K562 (cell line): ENCODE results near the gene GYS1. TPM values are rescaled to one million over a fixed set of nuclear protein-coding genes. Genes with fewer than 3 reads are reported as not detected.

ENCODE experiments used
- CCNT2 ChIP-seq: IDR thresholded peaks from 2 replicates; pipeline ENCODE4 v1.6.1; 2011; ENCODE audit warnings: borderline replicate concordance, low read depth, mild to moderate bottlenecking, moderate library complexity, mixed read lengths, low read length; ENCODE audit not compliant: insufficient read length; ENCODE audit errors: extremely low read depth
- CHCHD3 ChIP-seq: fragments of 250-450 bp; sonication (Bioruptor Pico); IDR thresholded peaks from 2 replicates; pipeline ENCODE4 v2.1.2; 2022; ENCODE audit warnings: mild to moderate bottlenecking
- CREB1 ChIP-seq, 2 experiments: sonication (generic) in 1 of 2; formaldehyde crosslinking in 1 of 2; IDR thresholded peaks; 2 replicates each; pipeline versions ENCODE4 v1.6.1 to v1.8.0; 2012 to 2022; ENCODE audit warnings: inconsistent platforms in 1 of 2, mild to moderate bottlenecking in 1 of 2, missing genetic modification reagents in 1 of 2, moderate library complexity in 1 of 2
- ELF2 ChIP-seq: fragments of 250-450 bp; sonication (Bioruptor Pico); IDR thresholded peaks from 2 replicates; pipeline ENCODE4 v1.5.0; 2021; ENCODE audit warnings: mild to moderate bottlenecking
- ETV5 ChIP-seq: sonication (generic); formaldehyde crosslinking; IDR thresholded peaks from 2 replicates; pipeline ENCODE4 v1.4.0; 2020; ENCODE audit warnings: low read depth, mild to moderate bottlenecking, missing genetic modification reagents
- HDAC1 ChIP-seq, 2 experiments: fragments of 450-650 bp; IDR thresholded peaks; 2 replicates each; pipeline ENCODE4 v1.6.1; 2016 to 2017; ENCODE audit warnings: inconsistent platforms in 1 of 2, mild to moderate bottlenecking in 1 of 2, moderate library complexity in 1 of 2
- HLTF ChIP-seq: fragments of 450-650 bp; IDR thresholded peaks from 2 replicates; pipeline ENCODE4 v1.6.1; 2016
- KDM2B ChIP-seq: fragments of 250-450 bp; sonication (Bioruptor Pico); IDR thresholded peaks from 2 replicates; pipeline ENCODE4 v1.8.0; 2021; ENCODE audit warnings: mild to moderate bottlenecking, moderate library complexity
- MXD1 ChIP-seq: fragments of 250-450 bp; sonication (Bioruptor Pico); IDR thresholded peaks from 2 replicates; pipeline ENCODE4 v1.8.0; 2021; ENCODE audit warnings: borderline replicate concordance, mild to moderate bottlenecking, moderate library complexity; ENCODE audit not compliant: poor library complexity, severe bottlenecking
- OTX1 ChIP-seq: fragments of 450-650 bp; formaldehyde crosslinking; IDR thresholded peaks from 2 replicates; pipeline ENCODE4 v1.4.0; 2022; ENCODE audit warnings: mild to moderate bottlenecking
- PTRF ChIP-seq: fragments of 450-650 bp; IDR thresholded peaks from 2 replicates; pipeline ENCODE4 v1.6.1; 2016; ENCODE audit warnings: mild to moderate bottlenecking, missing genetic modification characterization, missing compliant biosample characterization
- RBM22 ChIP-seq: fragments of 200-400 bp; formaldehyde crosslinking; IDR thresholded peaks from 2 replicates; pipeline ENCODE4 v1.6.1; 2018; ENCODE audit warnings: low read length, low read depth; ENCODE audit not compliant: poor library complexity, severe bottlenecking
- SNAPC5 ChIP-seq: fragments of 250-450 bp; sonication (Bioruptor Pico); IDR thresholded peaks from 2 replicates; pipeline ENCODE4 v1.8.0; 2021; ENCODE audit warnings: moderate library complexity, mild to moderate bottlenecking, inconsistent platforms
- SRF ChIP-seq, 2 experiments: fragments of 250-450, 450-650 bp in 1 of 2; sonication (Bioruptor Pico) in 1 of 2; sonication (generic) in 1 of 2; formaldehyde crosslinking; IDR thresholded peaks; 2 replicates each; pipeline versions ENCODE4 v1.5.0 to v1.5.1; 2020 to 2022; ENCODE audit warnings: mild to moderate bottlenecking in 1 of 2, missing genetic modification reagents in 1 of 2
- SUPT5H ChIP-seq: fragments of 450-650 bp; IDR thresholded peaks from 2 replicates; pipeline ENCODE4 v1.6.1; 2016
- U2AF1 ChIP-seq: fragments of 200-400 bp; formaldehyde crosslinking; optimal IDR thresholded peaks from 2 replicates; pipeline ENCODE3; 2017; ENCODE audit warnings: mild to moderate bottlenecking, low read depth, low read length, moderate library complexity
- WHSC1 ChIP-seq: IDR thresholded peaks from one replicate; pipeline ENCODE4 v1.6.1; 2012; ENCODE audit warnings: low read length, control low read depth, inconsistent platforms
- YBX1 ChIP-seq: fragments of 450-650 bp; IDR thresholded peaks from 2 replicates; pipeline ENCODE4 v1.7.1; 2016; ENCODE audit warnings: mild to moderate bottlenecking
- ZC3H11A ChIP-seq: IDR thresholded peaks from 2 replicates; pipeline ENCODE4 v1.6.1; 2012; ENCODE audit warnings: low read depth, low read length, improper control_type of control experiment
- ZNF124 ChIP-seq: sonication (generic); formaldehyde crosslinking; IDR thresholded peaks from 2 replicates; pipeline ENCODE4 v1.8.1; 2022; ENCODE audit warnings: missing genetic modification reagents
- ZNF263 ChIP-seq: sonication (generic); formaldehyde crosslinking; IDR thresholded peaks from 2 replicates; pipeline ENCODE4 v1.8.0; 2022; ENCODE audit warnings: mild to moderate bottlenecking, missing genetic modification reagents, borderline replicate concordance
- ZNF707 ChIP-seq: fragments of 250-450 bp; sonication (Bioruptor Pico); conservative IDR thresholded peaks from 2 replicates; pipeline ENCODE4 v1.8.0; 2022; ENCODE audit warnings: inconsistent platforms, mild to moderate bottlenecking, moderate library complexity
- ZNF717 ChIP-seq: fragments of 250-450 bp; sonication (Bioruptor Pico); IDR thresholded peaks from 2 replicates; pipeline ENCODE4 v1.5.0; 2021
- ZNF79 ChIP-seq: fragments of 250-450 bp; sonication (Bioruptor Pico); IDR thresholded peaks from 2 replicates; pipeline ENCODE4 v1.4.0; 2020; ENCODE audit warnings: low read depth, mild to moderate bottlenecking, moderate library complexity
- polyA plus RNA-seq, 8 experiments: library from polyadenylated mRNA; depleted of rRNA in 4 of 8; stranded (reverse) in 5 of 8; unstranded in 3 of 8; fragments of >200 nt; fragmentation: Nextera tagmentation in 2 of 8; fragmentation: Illumina TruSeq in 1 of 8; extraction: Ambion mirVana in 2 of 8; extraction: Trizol in 1 of 8; gene quantifications; 2 replicates each; pipeline versions ENCODE4 v1.2.1 to v1.2.3, GENCODE V29; 2011 to 2014; ENCODE audit warnings: inconsistent platforms in 1 of 8, missing spikeins in 1 of 8
- total RNA-seq, 7 experiments: library from RNA; depleted of rRNA in 6 of 7; stranded (reverse); fragments of >200 nt in 6 of 7; fragmentation: Illumina TruSeq in 2 of 7; extraction: Trizol in 2 of 7; gene quantifications; 2 replicates each; pipeline versions ENCODE4 v1.2.1 to v1.2.3, GENCODE V29; 2011 to 2021; ENCODE audit warnings: low replicate concordance in 1 of 7
- TF ChIP-seq, protein P1 (sequence below): sonication (generic); formaldehyde crosslinking; IDR thresholded peaks from 2 replicates; pipeline ENCODE4 v1.8.1; 2023; ENCODE audit warnings: mild to moderate bottlenecking, missing genetic modification reagents
- TF ChIP-seq, protein P2 (sequence below): fragments of 250-450 bp; sonication (Bioruptor Pico); IDR thresholded peaks from 2 replicates; pipeline ENCODE4 v1.4.0; 2020; ENCODE audit warnings: mild to moderate bottlenecking, moderate library complexity

The GYS1 gene
- total and polyA plus RNA-seq, 9 of the 15 experiments (the other 6 are each of a cell fraction or from before 2014, with no cell fraction given): 1.9 to 31.1 (median 15.2) TPM

DNA sequence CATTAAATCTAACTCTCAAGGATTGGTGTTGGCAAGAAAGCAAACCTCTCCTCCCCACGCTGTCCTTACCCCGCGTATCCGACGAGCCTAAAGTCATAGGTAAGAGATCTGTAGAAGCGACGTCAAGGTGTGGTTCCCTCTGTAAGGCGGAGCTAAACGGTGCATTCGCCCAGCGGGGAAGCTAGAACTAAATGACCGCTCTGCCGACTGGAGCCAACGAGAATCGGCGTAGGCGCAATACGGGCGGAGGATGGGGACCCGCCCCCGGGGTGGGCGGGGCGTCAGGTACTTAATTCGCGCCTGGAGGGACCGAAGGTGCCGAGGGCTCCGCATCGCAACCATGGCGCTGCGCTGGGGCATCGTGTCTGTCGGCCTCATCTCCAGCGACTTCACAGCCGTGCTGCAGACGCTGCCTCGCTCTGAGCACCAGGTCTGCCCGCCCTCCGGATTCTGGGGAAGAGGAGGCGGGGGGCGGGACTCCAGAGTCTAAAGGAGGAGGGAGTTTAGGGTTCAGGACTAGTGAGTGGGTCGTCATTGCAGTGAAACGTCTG is 59.7 kb downstream of the GYS1 start, which contains the start of gene DHDH (continued):
- TF ChIP-seq, protein P1, sequence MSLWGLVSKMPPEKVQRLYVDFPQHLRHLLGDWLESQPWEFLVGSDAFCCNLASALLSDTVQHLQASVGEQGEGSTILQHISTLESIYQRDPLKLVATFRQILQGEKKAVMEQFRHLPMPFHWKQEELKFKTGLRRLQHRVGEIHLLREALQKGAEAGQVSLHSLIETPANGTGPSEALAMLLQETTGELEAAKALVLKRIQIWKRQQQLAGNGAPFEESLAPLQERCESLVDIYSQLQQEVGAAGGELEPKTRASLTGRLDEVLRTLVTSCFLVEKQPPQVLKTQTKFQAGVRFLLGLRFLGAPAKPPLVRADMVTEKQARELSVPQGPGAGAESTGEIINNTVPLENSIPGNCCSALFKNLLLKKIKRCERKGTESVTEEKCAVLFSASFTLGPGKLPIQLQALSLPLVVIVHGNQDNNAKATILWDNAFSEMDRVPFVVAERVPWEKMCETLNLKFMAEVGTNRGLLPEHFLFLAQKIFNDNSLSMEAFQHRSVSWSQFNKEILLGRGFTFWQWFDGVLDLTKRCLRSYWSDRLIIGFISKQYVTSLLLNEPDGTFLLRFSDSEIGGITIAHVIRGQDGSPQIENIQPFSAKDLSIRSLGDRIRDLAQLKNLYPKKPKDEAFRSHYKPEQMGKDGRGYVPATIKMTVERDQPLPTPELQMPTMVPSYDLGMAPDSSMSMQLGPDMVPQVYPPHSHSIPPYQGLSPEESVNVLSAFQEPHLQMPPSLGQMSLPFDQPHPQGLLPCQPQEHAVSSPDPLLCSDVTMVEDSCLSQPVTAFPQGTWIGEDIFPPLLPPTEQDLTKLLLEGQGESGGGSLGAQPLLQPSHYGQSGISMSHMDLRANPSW: 0 out of 2 replicates have a peak, but pooled peaks have one; percentile 58
- TF ChIP-seq ETV5 (CRISPR knock-in tag) (no peak), KDM2B (CRISPR knock-in tag) (0 out of 2 replicates have a peak, but pooled peaks have one; percentile 31), YBX1 (no peak), HDAC1 (IDR thresholded peaks at IDR 0.05) (no peak), ZNF263 (CRISPR knock-in tag) (peak; percentile 52; the same call in 1 of the 2 replicates), CHCHD3 (CRISPR knock-in tag) (no peak), U2AF1 (no peak), ZNF717 (CRISPR knock-in tag) (no peak), ZNF124 (CRISPR knock-in tag) (no peak), HLTF (no peak), ZNF707 (no peak), CCNT2 (peak; percentile 54), ELF2 (CRISPR knock-in tag) (no peak), MXD1 (no peak), SRF (CRISPR knock-in tag; IDR thresholded peaks at IDR 0.05) (peak in 1 of 2 experiments; percentile 66; a peak in 1 of 4 replicates), ZC3H11A (no peak), ZNF79 (CRISPR knock-in tag) (no peak), SNAPC5 (CRISPR knock-in tag) (no peak), CREB1 (IDR thresholded peaks at IDR 0.05) (peak; percentile 37; the same call in 1 of the 2 replicates), CREB1 (CRISPR knock-in tag; IDR thresholded peaks at IDR 0.05) (peak; percentile 54; the same call in 1 of the 2 replicates), SUPT5H (peak; percentile 58), OTX1 (no peak), WHSC1 (no peak), RBM22 (no peak), PTRF (no peak)
- TF ChIP-seq, protein P2, sequence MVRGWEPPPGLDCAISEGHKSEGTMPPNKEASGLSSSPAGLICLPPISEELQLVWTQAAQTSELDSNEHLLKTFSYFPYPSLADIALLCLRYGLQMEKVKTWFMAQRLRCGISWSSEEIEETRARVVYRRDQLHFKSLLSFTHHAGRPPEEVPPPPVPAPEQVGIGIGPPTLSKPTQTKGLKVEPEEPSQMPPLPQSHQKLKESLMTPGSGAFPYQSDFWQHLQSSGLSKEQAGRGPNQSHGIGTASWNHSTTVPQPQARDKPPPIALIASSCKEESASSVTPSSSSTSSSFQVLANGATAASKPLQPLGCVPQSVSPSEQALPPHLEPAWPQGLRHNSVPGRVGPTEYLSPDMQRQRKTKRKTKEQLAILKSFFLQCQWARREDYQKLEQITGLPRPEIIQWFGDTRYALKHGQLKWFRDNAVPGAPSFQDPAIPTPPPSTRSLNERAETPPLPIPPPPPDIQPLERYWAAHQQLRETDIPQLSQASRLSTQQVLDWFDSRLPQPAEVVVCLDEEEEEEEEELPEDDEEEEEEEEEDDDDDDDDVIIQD (CRISPR knock-in tag): no peak
